ENCODE results near the gene PLCB1. TPM values are rescaled to one million over a fixed set of nuclear protein-coding genes. Genes with fewer than 3 reads are reported as not detected.
A peak's percentile ranks its signal among the peaks of the same experiment; 100 is the strongest.
"Not testable (repeated sequence)": the region's sequence is repeated elsewhere in the genome, so short reads cannot be mapped to it uniquely, and the experiment has no call there.

The PLCB1 gene
- total RNA-seq, 4 donors from 2014 or later, result 72.9 to 115 (median 76.3) TPM

GRCh38 chr20:8339349-8339748, 207.3 kb downstream of the PLCB1 start:
- TF ChIP-seq EP300 (IDR thresholded peaks at IDR 0.05) (no peak), POLR2A (IDR thresholded peaks at IDR 0.05; ENCODE audit: low read depth) (no peak), POLR2AphosphoS5 (IDR thresholded peaks at IDR 0.05) (no peak), CTCF (IDR thresholded peaks at IDR 0.05) (no peak)
- no peak overlapping the region for H3K4me3 ChIP-seq
- intact Hi-C loops (cut with DNase I), result no loop called here
- H3K27ac ChIP-seq (replicated peaks in 1 of 4), result no peak overlapping the region
- H3K4me1 ChIP-seq, result peaks cover 0 to 19% (median 13%) of the 10 kb centered on the region in 4 donors
- WGBS, result 98% methylated on average over 3 of the region's 3 CpGs
- no peaks in the 10 kb centered on the region for H3K36me3 ChIP-seq
- DNase-seq (ENCODE audit: extremely low spot score), result no peak
- H3K9me3 ChIP-seq, result no peaks in the 10 kb centered on the region
- H3K27me3 ChIP-seq, result no peaks in the 10 kb centered on the region

GRCh38 chr20:8342391-8342790, 210.3 kb downstream of the PLCB1 start:
- intact Hi-C loops (cut with DNase I), result no loop called here
- DNase-seq (ENCODE audit: extremely low spot score), result no peak
- no peaks in the 10 kb centered on the region for H3K36me3 ChIP-seq
- no peak overlapping the region for H3K27ac ChIP-seq (replicated peaks in 1 of 4)
- H3K4me3 ChIP-seq, result no peak overlapping the region
- no peaks in the 10 kb centered on the region for H3K27me3 ChIP-seq
- no peak for TF ChIP-seq EP300 (IDR thresholded peaks at IDR 0.05)
- no peak for TF ChIP-seq CTCF (IDR thresholded peaks at IDR 0.05)
- TF ChIP-seq POLR2A (IDR thresholded peaks at IDR 0.05; ENCODE audit: low read depth), result no peak
- TF ChIP-seq POLR2AphosphoS5 (IDR thresholded peaks at IDR 0.05), result no peak
- no peaks in the 10 kb centered on the region for H3K9me3 ChIP-seq
- WGBS, result 93% methylated on average over 3 of the region's 3 CpGs
- peaks cover 25 to 43% (median 38%) of the 10 kb centered on the region in 4 donors for H3K4me1 ChIP-seq

GRCh38 chr20:8344106-8344505, 212.0 kb downstream of the PLCB1 start:
- TF ChIP-seq POLR2AphosphoS5 (IDR thresholded peaks at IDR 0.05) (no peak), CTCF (IDR thresholded peaks at IDR 0.05) (no peak), EP300 (IDR thresholded peaks at IDR 0.05) (no peak)
- intact Hi-C loops (cut with DNase I), result no loop called here

GRCh38 chr20:8344631-8345030, 212.6 kb downstream of the PLCB1 start:
- Histone ChIP-seq H3K4me3 (no peak overlapping the region), H3K27ac (replicated peaks in 1 of 4) (no peak overlapping the region), H3K9me3 (no peaks in the 10 kb centered on the region), H3K36me3 (no peaks in the 10 kb centered on the region), H3K4me1 (peaks cover 29 to 56% (median 51%) of the 10 kb centered on the region in 4 donors), H3K27me3 (no peaks in the 10 kb centered on the region)
- no peak for TF ChIP-seq POLR2AphosphoS5 (IDR thresholded peaks at IDR 0.05)
- TF ChIP-seq POLR2A (IDR thresholded peaks at IDR 0.05; ENCODE audit: low read depth), result no peak
- TF ChIP-seq CTCF (IDR thresholded peaks at IDR 0.05), result no peak
- no peak for TF ChIP-seq EP300 (IDR thresholded peaks at IDR 0.05)
- intact Hi-C loops (cut with DNase I), result no loop called here
- no peak for DNase-seq (ENCODE audit: extremely low spot score)
- 85% methylated on average over 5 of the region's 5 CpGs for whole genome bisulfite sequencing

More at GRCh38 chr20:8344106-8344505, 212.0 kb downstream of the PLCB1 start:
- 86% methylated on average over 3 of the region's 3 CpGs for WGBS
- Histone ChIP-seq H3K27me3 (no peaks in the 10 kb centered on the region), H3K4me3 (no peak overlapping the region), H3K27ac (replicated peaks in 1 of 4) (no peak overlapping the region), H3K4me1 (peaks cover 29 to 56% (median 51%) of the 10 kb centered on the region in 4 donors), H3K36me3 (no peaks in the 10 kb centered on the region), H3K9me3 (no peaks in the 10 kb centered on the region)
- no peak for DNase-seq (ENCODE audit: extremely low spot score)

GRCh38 chr20:8346700-8347270, 214.7 kb downstream of the PLCB1 start:
- whole genome bisulfite sequencing, result 70% methylated on average over 1 of the region's 1 CpG
- H3K4me3 ChIP-seq, result no peak overlapping the region
- no peak for TF ChIP-seq POLR2AphosphoS5 (IDR thresholded peaks at IDR 0.05)
- TF ChIP-seq CTCF (IDR thresholded peaks at IDR 0.05), result no peak
- TF ChIP-seq POLR2A (IDR thresholded peaks at IDR 0.05; ENCODE audit: low read depth), result no peak
- no peak for TF ChIP-seq EP300 (IDR thresholded peaks at IDR 0.05)
- DNase-seq (ENCODE audit: extremely low spot score), result no peak
- intact Hi-C loops (cut with DNase I), result no loop called here
- H3K27ac ChIP-seq (replicated peaks in 1 of 4), result peak overlapping the region in 1 of 4 donors; percentile 26
- H3K36me3 ChIP-seq, result no peaks in the 10 kb centered on the region
- no peaks in the 10 kb centered on the region for H3K9me3 ChIP-seq
- peaks cover 29 to 56% (median 51%) of the 10 kb centered on the region in 4 donors for H3K4me1 ChIP-seq
- H3K27me3 ChIP-seq, result no peaks in the 10 kb centered on the region

- WGBS, result 93% methylated on average over 2 of the region's 2 CpGs
- H3K9me3 ChIP-seq; H3K27ac ChIP-seq (replicated peaks in 1 of 4); H3K4me3 ChIP-seq; H3K27me3 ChIP-seq; DNase-seq (ENCODE audit: extremely low spot score); H3K36me3 ChIP-seq; intact Hi-C loops (cut with DNase I): not testable (repeated sequence)
- peaks cover 23 to 35% (median 33%) of the 10 kb centered on the region in 4 donors for H3K4me1 ChIP-seq
Measured at GRCh38 chr20:8350225-8350624, 218.2 kb downstream of the PLCB1 start.

Measured in esophagus muscularis mucosa (tissue), 4 donors.